ENCODE data around the gene RFLNA. TPM values are rescaled to one million over a fixed set of nuclear protein-coding genes. Genes with fewer than 3 reads are reported as not detected.

The RFLNA gene
- total and polyA plus RNA-seq, 2 of the 4 experiments (the other 2 are of a cell fraction), result not detected

DNA sequence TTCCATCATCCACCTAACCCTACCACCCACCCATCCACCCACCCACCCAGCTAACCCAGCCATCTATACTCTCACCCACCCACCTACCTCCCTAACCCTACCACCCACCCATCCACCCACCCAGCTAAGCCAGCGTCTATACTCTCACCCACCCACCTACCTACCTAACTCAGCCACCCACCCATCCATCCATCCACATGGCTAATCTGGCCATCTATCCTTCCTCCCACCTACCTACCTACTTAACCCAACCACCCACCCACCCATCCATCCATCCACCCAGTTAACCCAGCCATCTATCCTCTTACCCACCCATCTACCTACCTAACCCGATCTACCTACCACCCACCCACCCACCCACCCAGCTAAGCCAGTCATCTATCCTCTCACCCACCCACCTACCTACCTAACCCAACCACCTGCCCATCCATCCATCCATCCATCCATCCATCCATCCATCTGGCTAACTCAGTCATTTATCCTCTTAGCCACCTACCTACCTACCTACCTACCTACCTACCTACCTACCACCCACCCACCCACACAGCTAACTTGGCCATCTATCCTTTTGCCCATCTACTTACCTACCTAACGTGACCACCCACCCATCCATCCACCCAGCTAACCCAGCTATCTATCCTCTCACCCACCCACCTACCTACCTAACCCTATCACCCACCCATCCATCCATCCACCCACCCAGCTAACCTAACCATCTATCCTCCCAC lies 44.1 kb downstream of the RFLNA start:
- H3K27ac ChIP-seq (ENCODE audit: insufficient read depth, low read length), result no peak overlapping the region
- intact Hi-C loops (cut with micrococcal nuclease), result no loop called here
- dilution Hi-C loops (cut with HindIII; ENCODE audit: low sequenced_read_pairs, unreplicated experiment), result no loop called here
- no peak overlapping the region for H3K23ac ChIP-seq (ENCODE audit: low read depth, low read length)
- no peak overlapping the region for H2AFZ ChIP-seq (replicated peaks; ENCODE audit: low read length, poor library complexity)
- no peak overlapping the region for H2AK9ac ChIP-seq (replicated peaks; ENCODE audit: low read depth, low read length, poor library complexity)
- H3K4me1 ChIP-seq (ENCODE audit: control insufficient read depth, insufficient read depth, low read length), result no peaks in the 10 kb centered on the region
- in situ Hi-C loops (cut with MboI; ENCODE audit: low sequenced_read_pairs), result no loop called here
- H3K18ac ChIP-seq (ENCODE audit: low read depth, low read length), result no peak overlapping the region
- H2BK20ac ChIP-seq (ENCODE audit: low read depth, low read length), result no peak overlapping the region
- no TSS peak for BruUV-seq (replicated peaks)
- WGBS, 2 experiments (ENCODE audit: extremely low coverage in 2 of 2, insufficient read length in 1 of 2), result 95 to 100% methylated on average over 1 to 3 of the region's 3 CpGs
- H3K56ac ChIP-seq (ENCODE audit: extremely low read depth, insufficient read depth, low read length), result no peak overlapping the region
- peaks cover 2% of the 10 kb centered on the region; the same call in 1 of the 2 replicates for H3K9me1 ChIP-seq (ENCODE audit: insufficient read depth, low read length)
- H3K4ac ChIP-seq (ENCODE audit: low read depth, low read length), result no peak overlapping the region
- H2BK5ac ChIP-seq (ENCODE audit: low read depth, low read length, poor library complexity, severe bottlenecking), result no peak overlapping the region
- H4K91ac ChIP-seq (ENCODE audit: insufficient read depth, low read depth, low read length), result no peak overlapping the region
- ChIA-PET CTCF (interaction anchor here (0.5 kb wide), 1 partner anchor 426 kb away, joined by 3 read pairs; no protein-coding TSS in a partner anchor), POLR2A (ENCODE audit: unreplicated experiment) (no interaction called here)
- no peak overlapping the region for H3K14ac ChIP-seq (replicated peaks; ENCODE audit: low read depth, low read length)
- H3K9me3 ChIP-seq (ENCODE audit: control insufficient read depth, insufficient read depth, low read length), result no peaks in the 10 kb centered on the region
- no peak overlapping the region for H2BK15ac ChIP-seq (ENCODE audit: low read depth, low read length)
- no peak overlapping the region for H3K4me3 ChIP-seq (ENCODE audit: insufficient read depth, low read depth, low read length)
- no peak overlapping the region for H2BK120ac ChIP-seq (ENCODE audit: low read depth, low read length)
- DNase-seq (no peak), ATAC-seq (ENCODE audit: low read depth) (no peak)
- no peak overlapping the region for H4K8ac ChIP-seq (ENCODE audit: low read depth in 2 of 2, low read length in 2 of 2)
- no peak overlapping the region for H3K9ac ChIP-seq (ENCODE audit: low read depth, low read length)
- H4K20me1 ChIP-seq (ENCODE audit: insufficient read depth, low read length), result peaks cover 4% of the 10 kb centered on the region
- H2AK5ac ChIP-seq (ENCODE audit: low read depth, low read length), result no peak overlapping the region
- no peaks in the 10 kb centered on the region for H3K27me3 ChIP-seq (ENCODE audit: control insufficient read depth, insufficient read depth, low read length)
- peaks cover 76% of the 10 kb centered on the region for H3K36me3 ChIP-seq (ENCODE audit: control insufficient read depth, insufficient read depth, low read length)
- peaks cover 28 to 30% of the 10 kb centered on the region in 2 experiments for H3K79me1 ChIP-seq (ENCODE audit: low read depth in 1 of 2, low read length in 2 of 2)
- TF ChIP-seq, protein P1, sequence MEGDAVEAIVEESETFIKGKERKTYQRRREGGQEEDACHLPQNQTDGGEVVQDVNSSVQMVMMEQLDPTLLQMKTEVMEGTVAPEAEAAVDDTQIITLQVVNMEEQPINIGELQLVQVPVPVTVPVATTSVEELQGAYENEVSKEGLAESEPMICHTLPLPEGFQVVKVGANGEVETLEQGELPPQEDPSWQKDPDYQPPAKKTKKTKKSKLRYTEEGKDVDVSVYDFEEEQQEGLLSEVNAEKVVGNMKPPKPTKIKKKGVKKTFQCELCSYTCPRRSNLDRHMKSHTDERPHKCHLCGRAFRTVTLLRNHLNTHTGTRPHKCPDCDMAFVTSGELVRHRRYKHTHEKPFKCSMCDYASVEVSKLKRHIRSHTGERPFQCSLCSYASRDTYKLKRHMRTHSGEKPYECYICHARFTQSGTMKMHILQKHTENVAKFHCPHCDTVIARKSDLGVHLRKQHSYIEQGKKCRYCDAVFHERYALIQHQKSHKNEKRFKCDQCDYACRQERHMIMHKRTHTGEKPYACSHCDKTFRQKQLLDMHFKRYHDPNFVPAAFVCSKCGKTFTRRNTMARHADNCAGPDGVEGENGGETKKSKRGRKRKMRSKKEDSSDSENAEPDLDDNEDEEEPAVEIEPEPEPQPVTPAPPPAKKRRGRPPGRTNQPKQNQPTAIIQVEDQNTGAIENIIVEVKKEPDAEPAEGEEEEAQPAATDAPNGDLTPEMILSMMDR (conservative IDR thresholded peaks at IDR 0.05; ENCODE audit: low read depth, low read length), result no peak
- TF ChIP-seq, protein P2, sequence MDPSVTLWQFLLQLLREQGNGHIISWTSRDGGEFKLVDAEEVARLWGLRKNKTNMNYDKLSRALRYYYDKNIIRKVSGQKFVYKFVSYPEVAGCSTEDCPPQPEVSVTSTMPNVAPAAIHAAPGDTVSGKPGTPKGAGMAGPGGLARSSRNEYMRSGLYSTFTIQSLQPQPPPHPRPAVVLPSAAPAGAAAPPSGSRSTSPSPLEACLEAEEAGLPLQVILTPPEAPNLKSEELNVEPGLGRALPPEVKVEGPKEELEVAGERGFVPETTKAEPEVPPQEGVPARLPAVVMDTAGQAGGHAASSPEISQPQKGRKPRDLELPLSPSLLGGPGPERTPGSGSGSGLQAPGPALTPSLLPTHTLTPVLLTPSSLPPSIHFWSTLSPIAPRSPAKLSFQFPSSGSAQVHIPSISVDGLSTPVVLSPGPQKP (IDR thresholded peaks at IDR 0.05; ENCODE audit: borderline replicate concordance, low read depth, low read length), result no peak
- TF ChIP-seq CHD1 (IDR thresholded peaks at IDR 0.05; ENCODE audit: low read depth, low read length) (no peak), MAZ (IDR thresholded peaks at IDR 0.05; ENCODE audit: borderline replicate concordance, low read depth, low read length) (no peak), POLR2A (IDR thresholded peaks at IDR 0.05; ENCODE audit: low read depth, low read length) (no peak), RAD21 (IDR thresholded peaks at IDR 0.05; ENCODE audit: low read length) (no peak), NFE2L2 (IDR thresholded peaks at IDR 0.05; ENCODE audit: low read depth, low read length) (no peak)
- TF ChIP-seq, protein P3, sequence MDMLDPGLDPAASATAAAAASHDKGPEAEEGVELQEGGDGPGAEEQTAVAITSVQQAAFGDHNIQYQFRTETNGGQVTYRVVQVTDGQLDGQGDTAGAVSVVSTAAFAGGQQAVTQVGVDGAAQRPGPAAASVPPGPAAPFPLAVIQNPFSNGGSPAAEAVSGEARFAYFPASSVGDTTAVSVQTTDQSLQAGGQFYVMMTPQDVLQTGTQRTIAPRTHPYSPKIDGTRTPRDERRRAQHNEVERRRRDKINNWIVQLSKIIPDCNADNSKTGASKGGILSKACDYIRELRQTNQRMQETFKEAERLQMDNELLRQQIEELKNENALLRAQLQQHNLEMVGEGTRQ (IDR thresholded peaks at IDR 0.05; ENCODE audit: low read depth, low read length), result no peak
- no peak overlapping the region for H3K4me2 ChIP-seq (ENCODE audit: low read depth, low read length)
- no peak overlapping the region for H4K5ac ChIP-seq (ENCODE audit: low read depth, low read length)

Measured in IMR-90 (cell line).